GM19324 (cell line): ENCODE data around the gene KMT2C.
A peak's percentile ranks its signal among the peaks of the same experiment; 100 is the strongest.
"Not testable (repeated sequence)": the region's sequence is repeated elsewhere in the genome, so short reads cannot be mapped to it uniquely, and the experiment has no call there.

Experiments
- ATAC-seq: cut with Tn5 transposase; IDR thresholded peaks from one replicate; pipeline ENCODE4 v1.9.1; 2021; ENCODE audit warnings: mild to moderate bottlenecking, moderate library complexity; ENCODE audit not compliant: unreplicated experiment, low FRiP score

Gene KMT2C

DNA sequence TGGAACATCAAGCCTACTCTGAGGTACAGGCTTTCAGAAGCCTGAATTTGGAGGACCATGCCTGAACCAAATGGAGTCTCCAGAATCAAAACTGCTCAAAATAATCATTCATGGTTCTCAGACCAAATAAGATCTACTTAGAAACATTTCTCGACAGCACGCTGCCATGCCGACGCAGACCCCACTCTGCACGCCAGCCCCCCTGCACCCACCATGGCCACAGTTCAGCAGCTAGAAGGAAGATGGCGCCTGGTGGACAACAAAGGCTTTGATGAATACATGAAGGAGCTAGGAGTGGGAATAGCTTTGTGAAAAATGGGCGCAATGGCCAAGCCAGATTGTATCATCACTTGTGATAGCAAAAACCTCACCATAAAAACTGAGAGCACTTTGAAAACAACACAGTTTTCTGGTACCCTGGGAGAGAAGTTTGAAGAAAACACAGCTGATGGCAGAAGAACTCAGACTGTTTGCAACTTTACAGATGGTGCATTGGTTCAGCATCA lies 6.6 kb upstream of the KMT2C start:
- ATAC-seq, result no peak

DNA sequence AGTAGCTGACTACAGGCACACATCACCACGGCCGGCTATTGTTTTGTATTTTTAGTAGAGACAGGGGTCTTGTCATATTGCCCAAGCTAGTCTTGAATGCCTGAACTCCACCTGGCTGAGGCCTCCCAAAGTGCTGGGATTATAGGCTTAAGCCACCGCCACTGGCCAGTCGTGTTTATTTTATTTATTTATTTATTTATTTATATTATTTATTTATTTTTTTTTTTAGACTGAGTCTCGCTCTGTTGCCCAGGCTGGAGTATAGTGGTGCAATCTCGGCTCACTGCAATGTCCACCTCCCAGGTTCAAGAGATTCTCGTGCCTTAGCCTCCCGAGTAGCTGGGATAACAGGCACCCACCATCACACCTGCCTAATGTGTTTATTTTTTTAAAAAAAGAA lies 6.0 kb upstream of the KMT2C start:
- not testable (repeated sequence) for ATAC-seq

DNA sequence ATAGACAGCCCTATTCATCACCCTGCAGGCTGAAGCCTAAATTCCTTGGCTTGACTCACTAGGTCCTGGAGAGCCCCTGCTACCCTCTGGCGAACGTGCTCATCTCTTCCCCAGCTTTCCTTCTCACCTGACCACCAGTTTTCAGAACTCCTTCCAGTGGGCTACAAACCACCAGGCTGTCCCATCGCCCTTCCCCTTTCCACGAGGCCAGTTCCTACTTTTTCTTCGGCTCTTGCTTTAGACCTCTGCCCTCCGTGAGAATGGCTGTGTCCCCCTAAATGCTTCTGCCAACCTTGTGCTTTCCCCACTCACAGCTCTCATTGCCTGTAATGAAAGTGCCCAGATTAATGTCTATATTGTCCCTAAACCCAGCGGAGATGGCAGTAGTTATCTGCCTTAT lies 5.4 kb upstream of the KMT2C start:
- not testable (repeated sequence) for ATAC-seq

DNA sequence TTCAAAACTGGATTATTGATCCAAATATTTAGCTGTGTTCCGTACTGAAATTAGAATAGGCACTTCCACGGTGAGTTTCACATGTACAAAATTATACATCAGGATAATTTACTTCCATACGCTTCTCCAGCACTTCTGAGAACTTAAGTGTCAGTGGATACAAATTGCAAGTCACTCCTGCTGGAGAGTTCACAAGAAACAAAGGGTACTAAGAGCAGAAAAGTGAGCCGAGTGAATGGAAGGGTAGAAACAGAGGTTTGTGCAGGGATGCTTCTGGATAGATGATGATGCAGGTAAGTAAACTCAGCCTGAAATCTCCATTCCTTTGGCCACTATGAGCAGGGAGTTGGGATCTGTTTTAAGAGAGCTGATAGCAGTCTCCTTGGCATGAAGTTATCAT lies 2.2 kb upstream of the KMT2C start:
- not testable (repeated sequence) for ATAC-seq

DNA sequence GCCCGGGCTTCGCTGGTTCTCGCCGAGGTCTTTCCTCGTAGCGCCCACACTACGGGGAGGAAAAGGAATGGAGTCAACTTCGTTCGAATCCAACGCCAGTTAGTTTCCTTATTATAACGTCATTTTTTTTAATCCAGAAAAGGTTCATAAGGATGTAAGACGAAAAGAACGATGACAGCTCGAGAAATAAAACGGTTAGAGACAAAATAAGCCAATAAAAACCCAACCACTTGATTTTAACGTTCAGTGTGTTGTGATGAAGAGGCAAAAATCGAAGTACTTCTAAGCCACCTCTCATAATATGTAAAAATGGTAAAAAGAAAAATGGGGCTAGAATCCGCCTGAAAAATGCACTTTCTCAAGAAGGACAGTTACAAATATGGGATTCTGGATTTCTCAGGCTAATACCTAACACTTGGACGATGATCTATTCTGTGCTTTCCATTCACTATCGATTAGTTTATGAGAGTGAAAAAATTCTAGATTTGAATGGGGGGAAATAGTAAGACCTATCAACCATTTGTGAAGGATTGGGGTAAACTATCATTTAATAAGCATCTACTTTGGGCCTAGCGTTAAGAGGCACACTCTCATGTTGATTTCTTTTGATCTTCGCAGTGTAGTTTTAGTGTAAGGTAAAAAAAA lies 1.2 kb upstream of the KMT2C start:
- ATAC-seq, result not testable (repeated sequence)

DNA sequence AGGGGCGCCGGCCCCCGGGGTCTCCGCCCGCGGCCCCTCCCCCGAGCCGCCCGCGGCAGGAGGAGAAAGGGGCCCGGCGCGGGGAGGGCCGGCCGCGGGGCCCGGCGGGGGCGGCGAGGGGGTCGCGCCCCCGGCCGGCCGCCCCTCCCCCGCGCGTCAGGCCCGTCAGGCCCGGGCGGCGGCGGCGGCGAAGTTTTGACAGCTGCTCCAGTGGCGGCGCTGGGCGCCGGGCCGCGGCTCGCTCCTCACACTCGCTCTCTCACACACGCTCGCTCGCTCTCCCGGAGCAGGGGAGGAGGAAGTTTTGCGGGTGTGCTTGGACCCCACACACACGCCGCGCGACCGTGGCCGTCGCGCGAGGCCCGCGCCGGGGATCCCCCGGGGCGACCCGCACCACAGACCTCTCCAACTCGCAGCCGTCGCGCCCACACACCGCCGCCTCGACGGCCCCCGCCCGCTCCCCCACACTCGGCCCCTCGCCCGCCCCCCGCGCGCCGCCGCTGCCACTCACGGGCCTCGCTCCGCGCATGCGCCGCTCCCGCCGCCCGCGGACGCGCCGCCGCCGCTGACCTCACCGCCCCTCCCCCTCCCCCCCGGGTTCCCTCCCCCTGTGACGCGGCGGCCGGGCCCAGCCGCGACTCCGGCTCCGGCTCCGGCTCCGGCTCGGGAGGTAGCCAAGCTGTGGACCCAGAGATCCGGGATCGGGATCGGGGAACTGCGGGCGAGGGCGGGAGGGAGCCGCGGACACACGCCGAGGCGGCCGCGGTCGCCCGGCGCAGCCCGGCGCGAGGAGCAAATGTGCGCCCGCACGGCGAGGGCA lies 518 bp upstream of the KMT2C start:
- peak; percentile 67 for ATAC-seq

DNA sequence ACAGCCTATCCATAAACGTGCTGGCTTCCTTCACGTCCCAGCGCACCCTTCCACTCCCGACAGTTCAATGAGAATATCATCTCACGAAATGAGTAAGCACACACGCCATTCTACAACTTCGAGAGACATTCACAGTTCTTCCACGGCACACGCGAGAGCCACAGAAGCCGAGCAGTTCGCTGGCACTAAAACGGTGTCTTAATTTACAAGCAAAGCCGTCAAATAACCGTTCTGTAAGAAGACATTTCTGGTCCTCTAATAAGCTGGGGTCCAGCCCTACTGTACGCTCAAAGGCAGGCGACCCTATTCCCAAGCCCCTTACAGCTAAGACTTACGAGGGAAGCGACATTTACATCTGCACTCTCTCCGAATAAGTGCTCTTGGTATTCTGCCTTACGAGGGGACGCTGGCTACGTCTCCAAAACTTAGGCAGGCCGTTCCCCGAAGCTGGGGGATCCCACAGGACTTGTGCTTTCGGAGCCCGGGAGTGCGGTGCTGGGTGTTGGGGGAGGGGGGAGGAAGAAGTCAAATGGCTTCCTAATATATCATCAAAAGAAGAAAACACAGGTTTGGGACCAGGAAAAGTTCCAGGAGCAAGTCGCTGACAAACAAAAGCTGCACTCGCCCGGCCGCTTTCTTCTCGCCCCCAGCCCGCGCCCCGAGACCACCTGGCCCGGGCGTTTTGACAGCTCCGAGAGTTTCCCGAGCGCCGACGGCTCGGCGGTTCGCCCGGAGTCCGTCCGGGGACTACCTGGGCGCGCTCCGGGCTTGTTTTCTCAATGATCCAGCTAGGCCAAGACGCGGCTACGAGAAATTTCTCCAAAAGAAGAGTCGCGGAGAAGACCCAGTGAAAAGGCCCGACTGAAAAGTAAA lies 1.1 kb downstream of the KMT2C start:
- ATAC-seq, result not testable (repeated sequence)

DNA sequence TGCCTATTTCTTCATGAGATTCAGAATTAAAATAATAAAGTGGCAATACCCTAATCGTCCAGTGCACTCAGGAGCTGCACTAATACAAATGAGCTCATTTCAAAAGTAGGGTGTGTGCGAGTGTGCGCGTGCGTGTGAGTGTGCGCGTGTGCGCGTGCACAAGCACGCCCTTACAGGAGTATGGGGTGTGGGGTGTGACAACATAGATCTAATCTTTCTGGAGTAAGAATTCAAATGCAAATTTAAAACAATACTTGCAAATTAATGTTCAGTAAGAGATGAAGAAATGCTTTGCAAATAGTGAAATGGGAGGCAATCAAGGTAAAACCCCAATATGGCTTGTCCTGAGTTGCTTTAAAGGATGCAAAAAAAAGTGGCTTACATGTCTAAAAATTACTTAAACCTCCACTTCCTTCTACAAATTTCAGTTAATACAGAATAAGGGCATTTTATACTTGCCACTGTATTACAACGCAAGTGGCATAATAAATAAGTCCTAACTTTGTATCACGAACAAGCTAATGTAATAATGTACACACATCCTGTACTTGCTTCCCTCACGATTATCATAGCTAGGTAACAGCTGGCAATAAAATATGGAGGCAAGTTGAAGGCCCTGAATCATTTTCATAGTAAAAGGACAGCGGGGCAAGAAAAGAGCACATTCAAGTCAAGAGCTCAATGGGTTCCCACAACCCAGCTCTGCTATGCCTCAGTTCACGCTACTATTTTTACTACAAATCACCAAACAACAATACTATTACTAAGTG lies 1.9 kb downstream of the KMT2C start:
- ATAC-seq, result not testable (repeated sequence)

DNA sequence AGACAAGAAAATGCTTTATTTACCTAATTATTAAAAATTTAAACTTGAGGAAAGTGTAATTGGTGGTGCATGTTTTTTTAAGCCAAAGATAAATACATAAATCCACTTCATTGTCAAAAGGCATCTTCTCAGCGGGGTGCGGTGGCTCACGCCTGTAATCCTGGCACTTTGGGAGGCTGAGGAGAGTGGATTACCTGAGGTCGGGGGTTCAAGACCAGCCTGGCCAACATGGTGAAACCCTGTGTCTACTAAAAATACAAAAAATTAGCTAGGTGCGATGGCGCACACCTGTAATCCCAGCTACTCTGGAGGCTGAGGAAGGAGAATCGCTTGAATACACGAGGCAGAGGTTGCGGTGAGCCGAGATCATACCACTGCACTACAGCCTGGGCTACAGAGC lies 3.1 kb downstream of the KMT2C start:
- ATAC-seq, result not testable (repeated sequence)

DNA sequence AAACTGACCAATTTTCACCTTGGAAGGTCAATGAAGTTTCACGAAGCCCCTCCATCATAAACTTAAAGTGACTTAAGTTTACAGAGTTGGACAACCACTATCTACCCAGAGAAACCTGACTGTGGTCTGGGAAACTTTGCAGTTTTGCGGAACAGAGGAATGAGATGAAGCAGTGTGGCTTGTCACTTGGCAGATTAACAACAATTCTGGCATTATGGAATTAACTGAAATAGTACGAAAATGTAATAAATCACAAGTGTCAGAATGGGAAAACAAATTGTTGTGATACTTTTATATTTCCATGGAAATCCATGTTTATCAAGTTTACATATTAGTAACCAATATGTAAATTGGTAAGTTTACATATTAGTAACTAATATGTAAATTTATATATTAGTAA lies 4.9 kb downstream of the KMT2C start:
- no peak for ATAC-seq

DNA sequence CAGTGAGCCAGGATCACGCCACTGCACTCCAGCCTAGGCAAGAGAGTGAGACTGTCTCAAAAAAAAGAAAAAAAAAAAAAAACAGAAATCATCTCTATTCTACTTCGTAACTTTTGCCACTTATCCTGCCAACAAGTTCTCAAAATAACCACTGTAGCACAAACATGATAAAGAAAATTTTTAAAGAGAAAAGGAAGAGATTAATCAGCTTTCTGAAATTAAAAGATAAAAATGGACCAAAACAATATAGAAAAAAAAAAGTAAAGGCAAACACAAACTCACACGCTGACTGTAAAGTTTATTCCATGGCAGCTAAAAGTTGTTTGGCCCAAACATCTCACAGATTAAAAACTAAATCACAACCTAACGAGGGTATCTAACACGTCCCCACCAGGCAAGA lies 5.7 kb downstream of the KMT2C start:
- ATAC-seq, result not testable (repeated sequence)

DNA sequence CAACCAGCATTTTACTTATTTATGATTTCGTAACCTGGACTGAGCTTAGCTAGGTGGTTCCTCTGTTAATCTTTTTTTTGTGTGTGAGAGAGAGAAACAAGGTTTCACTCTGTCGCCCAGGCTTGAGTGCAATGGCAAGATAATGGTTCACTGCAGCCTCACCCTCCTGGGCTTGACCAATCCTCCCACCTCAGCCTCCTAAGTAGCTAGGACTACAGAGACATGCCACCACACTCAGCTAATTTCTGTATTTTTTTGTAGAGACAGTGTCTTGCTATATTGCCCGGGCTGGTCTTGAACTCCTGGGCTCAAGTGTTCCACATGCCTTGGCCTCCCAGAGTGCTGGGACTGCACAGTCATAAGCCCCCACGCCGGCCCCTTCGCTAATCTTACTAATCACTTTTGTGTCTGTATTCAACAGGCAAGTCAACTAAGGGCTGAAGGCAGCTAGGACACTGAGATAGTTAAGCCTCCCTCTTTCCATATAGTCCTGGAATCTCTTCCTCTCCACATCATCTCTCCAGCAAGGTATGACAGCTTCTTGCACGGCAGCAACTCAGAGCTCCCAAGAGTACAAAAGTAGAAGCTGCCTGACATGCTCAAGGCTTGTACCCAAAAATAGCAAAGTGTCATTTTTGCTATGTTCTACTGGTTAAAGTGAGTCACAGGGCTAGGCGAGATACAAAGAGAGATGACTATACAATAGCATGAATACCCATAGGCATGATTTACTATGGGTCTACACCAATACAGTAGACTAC lies 11.3 kb downstream of the KMT2C start:
- no peak for ATAC-seq

DNA sequence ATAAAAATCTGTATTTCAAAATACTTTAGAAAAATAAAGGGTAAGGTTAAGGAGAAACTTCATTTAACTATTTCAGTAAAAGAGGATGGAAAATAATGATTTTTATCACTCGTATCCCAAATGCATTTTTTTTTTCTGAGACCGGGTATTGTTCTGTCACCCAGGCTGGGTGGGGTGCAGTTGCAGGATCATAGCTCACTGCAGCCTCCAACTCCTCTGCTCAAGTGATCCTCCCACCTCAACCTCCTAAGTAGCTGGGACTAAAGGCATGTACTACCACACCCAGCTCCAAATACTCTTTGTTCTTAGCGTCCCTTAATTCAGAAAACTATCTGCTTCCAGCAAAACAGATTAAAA lies 11.8 kb downstream of the KMT2C start:
- no peak for ATAC-seq

DNA sequence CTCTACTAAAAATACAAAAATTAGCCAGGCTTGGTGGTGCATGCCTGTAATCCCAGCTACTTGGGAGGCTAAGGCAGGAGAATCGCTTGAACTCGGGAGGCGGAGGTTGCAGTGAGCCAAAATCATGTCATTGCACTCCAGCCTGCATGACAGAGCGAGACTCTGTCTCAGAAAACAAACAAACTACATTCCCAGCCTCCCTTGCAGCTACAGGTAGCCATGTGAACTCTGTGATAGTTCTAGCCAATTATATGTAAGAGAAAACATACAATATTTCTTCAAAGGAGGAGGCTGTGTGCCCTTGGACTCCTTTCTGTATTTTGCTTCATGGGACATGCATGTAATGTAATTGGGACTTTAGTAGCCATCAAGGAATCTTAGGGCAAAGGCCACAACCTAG lies 12.6 kb downstream of the KMT2C start:
- not testable (repeated sequence) for ATAC-seq

DNA sequence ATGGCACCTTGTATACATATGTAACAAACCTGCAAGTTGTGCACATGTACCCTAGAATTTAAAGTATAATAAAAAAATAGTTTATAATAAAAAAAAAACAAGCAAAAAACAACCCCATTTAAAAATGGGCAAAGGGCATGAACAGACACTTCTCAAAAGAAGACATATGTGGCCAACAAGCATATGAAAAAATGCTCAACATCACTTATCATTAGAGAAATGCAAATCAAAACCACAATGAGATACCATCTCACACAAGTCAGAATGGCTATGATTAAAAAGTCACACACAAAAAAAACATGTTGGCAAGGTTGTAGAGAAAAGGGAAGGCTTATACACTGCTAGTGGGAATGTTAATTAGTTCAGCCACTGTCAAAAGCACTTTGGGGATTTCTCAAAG lies 14.9 kb downstream of the KMT2C start:
- ATAC-seq, result not testable (repeated sequence)

DNA sequence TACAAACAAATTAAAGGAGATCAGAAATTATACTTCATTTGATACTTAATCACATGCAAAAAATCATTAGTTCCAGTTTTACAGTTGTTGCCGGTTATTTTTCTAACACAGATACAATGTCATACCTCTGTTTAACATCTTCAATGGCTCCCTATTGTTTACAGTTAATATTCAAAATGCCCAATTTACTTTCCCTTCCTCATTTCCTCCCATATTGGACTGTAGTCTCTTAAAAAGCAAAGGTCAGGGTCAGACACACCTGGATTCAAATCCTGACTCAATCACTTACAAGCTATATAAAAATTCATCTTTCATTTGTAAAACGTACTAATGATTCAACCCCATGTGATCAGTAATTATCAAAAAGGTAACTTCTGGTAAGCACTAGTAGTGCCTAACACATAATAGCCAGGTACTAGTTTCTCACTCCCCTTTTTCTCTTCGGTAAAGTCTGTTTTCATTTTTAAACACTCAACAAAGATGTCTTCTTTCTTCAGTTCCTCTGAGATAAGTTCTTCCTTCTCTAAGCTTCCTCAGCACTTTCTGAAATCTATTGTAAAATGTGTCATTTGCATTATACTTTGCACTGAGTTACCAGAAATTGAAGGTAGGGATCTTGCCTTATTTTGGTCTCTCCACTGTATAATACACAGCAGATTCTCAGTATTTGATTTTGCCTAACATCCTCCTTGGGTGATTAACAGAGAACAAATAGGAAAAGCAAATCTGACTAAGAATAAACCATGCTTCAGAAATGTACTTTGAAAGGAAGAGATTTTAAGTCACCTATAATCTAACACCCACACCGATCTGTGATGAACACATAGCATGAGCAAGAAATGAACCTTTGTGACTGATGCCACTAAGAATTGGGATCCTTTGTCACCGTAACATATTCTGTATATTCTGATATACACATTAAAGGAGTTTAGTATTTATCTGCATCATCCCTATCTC lies 16.1 kb downstream of the KMT2C start:
- ATAC-seq, result no peak

DNA sequence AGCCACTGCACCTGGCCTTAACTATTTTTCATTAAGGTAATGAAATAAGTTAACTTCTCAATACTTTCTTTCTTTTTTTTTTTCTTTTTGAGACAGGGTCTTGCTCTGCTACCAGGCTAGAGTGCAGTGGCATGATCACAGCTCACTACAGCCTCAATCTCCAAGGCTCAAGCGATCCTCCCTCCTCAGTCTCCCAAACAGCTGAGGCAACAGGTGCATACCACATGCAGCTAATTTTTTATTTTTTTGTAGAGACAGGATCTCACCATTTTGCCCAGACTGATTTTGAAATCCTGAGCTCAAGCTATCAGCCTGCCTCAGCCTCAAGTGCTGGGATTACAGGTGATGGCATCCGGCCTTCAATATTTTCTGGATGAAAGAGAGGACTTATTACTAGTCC lies 21.0 kb downstream of the KMT2C start:
- no peak for ATAC-seq

DNA sequence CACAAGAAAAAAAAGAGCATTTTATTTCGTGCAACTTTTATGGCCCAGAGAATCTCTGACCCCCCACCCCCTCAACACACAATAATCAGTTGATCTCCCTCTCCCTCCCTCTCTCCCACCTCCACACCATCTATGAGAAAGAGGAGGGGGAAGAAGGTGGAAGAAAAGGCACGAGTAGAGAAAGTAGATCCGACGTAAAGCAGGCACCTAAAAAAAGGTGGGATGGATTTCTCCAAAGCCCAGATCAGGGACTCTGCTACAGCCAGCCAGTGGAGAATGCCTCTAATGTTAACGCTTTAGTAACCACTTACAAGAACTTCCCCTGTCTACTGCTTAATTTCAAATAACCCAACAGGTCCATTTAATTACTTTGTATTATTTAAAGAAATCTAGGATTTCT lies 24.4 kb downstream of the KMT2C start:
- no peak for ATAC-seq
